Endothelial cell (in vitro differentiated cells): ENCODE measurements around the gene TOGARAM1. TPM values are rescaled to one million over a fixed set of nuclear protein-coding genes. Genes with fewer than 3 reads are reported as not detected.
"Not testable (repeated sequence)": the region's sequence is repeated elsewhere in the genome, so short reads cannot be mapped to it uniquely, and the experiment has no call there.

Experiments
- DNase-seq: peaks from one replicate; pipeline ENCODE4 v3.0.0; 2021; ENCODE audit warnings: low spot score
- H3K27ac Mint-ChIP-seq: one replicate; pipeline ENCODE4 v1.8.0; 2021; ENCODE audit warnings: mixed read lengths, inconsistent platforms; ENCODE audit not compliant: unreplicated experiment
- H3K27me3 Mint-ChIP-seq: one replicate; pipeline ENCODE4 v1.8.0; 2021; ENCODE audit warnings: mild to moderate bottlenecking, moderate library complexity, mixed read lengths, inconsistent platforms; ENCODE audit not compliant: unreplicated experiment
- H3K36me3 Mint-ChIP-seq: one replicate; pipeline ENCODE4 v1.8.0; 2021; ENCODE audit warnings: mild to moderate bottlenecking, low read depth, mixed read lengths, inconsistent platforms; ENCODE audit not compliant: unreplicated experiment
- H3K4me1 Mint-ChIP-seq: one replicate; pipeline ENCODE4 v1.8.0; 2021; ENCODE audit warnings: mild to moderate bottlenecking, mixed read lengths, inconsistent platforms; ENCODE audit not compliant: unreplicated experiment
- H3K4me3 Mint-ChIP-seq: one replicate; pipeline ENCODE4 v1.8.0; 2021; ENCODE audit warnings: mild to moderate bottlenecking, mixed read lengths, inconsistent platforms; ENCODE audit not compliant: unreplicated experiment
- H3K9me3 Mint-ChIP-seq: one replicate; pipeline ENCODE4 v1.8.0; 2021; ENCODE audit warnings: mixed read lengths, inconsistent platforms; ENCODE audit not compliant: unreplicated experiment
- CTCF ChIP-seq: fragments of 200-600 bp; sonication (generic); IDR thresholded peaks from one replicate; pipeline ENCODE4 v1.5.0; 2021; ENCODE audit warnings: antibody characterized with exemption; ENCODE audit not compliant: unreplicated experiment
- total RNA-seq: library from RNA; stranded (reverse); fragmentation: NEBNext Ultra II Directional; extraction: Animal tissue kit (Norgen Biotek cat#: 25700); gene quantifications from one replicate; pipeline ENCODE4 v1.2.1, GENCODE V29; 2021; ENCODE audit not compliant: unreplicated experiment

The TOGARAM1 gene
- total RNA-seq, 1 donor from 2014 or later = 17.1 TPM

- Mint-ChIP-seq H3K4me1 (peaks cover 2% of the 10 kb centered on the region), H3K36me3 (peaks cover 5% of the 10 kb centered on the region), H3K4me3 (no peak overlapping the region), H3K27ac (no peak overlapping the region), H3K9me3 (no peaks in the 10 kb centered on the region), H3K27me3 (no peaks in the 10 kb centered on the region)
- TF ChIP-seq CTCF = no peak
- no peak for DNase-seq
Measured at GRCh38 chr14:45078323-45078722, 116.3 kb downstream of the TOGARAM1 start.

GRCh38 chr14:45080416-45080968 is 118.5 kb downstream of the TOGARAM1 start:
- H3K9me3 Mint-ChIP-seq, H3K36me3 Mint-ChIP-seq, DNase-seq: not testable (repeated sequence)

GRCh38 chr14:45081096-45081495 is 119.1 kb downstream of the TOGARAM1 start:
- not testable (repeated sequence) for H3K27me3 Mint-ChIP-seq, DNase-seq, H3K27ac Mint-ChIP-seq, H3K9me3 Mint-ChIP-seq, H3K4me3 Mint-ChIP-seq, H3K36me3 Mint-ChIP-seq
- peaks cover 12% of the 10 kb centered on the region for H3K4me1 Mint-ChIP-seq

More at GRCh38 chr14:45080416-45080968, 118.5 kb downstream of the TOGARAM1 start:
- H3K27ac Mint-ChIP-seq, H3K27me3 Mint-ChIP-seq, H3K4me3 Mint-ChIP-seq: not testable (repeated sequence)
- H3K4me1 Mint-ChIP-seq = peaks cover 11% of the 10 kb centered on the region

- TF ChIP-seq CTCF = no peak
Measured at GRCh38 chr14:45082420-45082819, 120.4 kb downstream of the TOGARAM1 start.

GRCh38 chr14:45083617-45083975 is 121.6 kb downstream of the TOGARAM1 start:
- peak overlapping the region; percentile 86 for H3K4me3 Mint-ChIP-seq
- H3K36me3 Mint-ChIP-seq = peaks cover 5% of the 10 kb centered on the region
- no peak for TF ChIP-seq CTCF
- H3K27ac Mint-ChIP-seq = peak overlapping the region; percentile 52
- H3K9me3 Mint-ChIP-seq = no peaks in the 10 kb centered on the region
- no peaks in the 10 kb centered on the region for H3K27me3 Mint-ChIP-seq
- no peak for DNase-seq
- peaks cover 15% of the 10 kb centered on the region for H3K4me1 Mint-ChIP-seq

More at GRCh38 chr14:45082420-45082819, 120.4 kb downstream of the TOGARAM1 start:
- Mint-ChIP-seq H3K27ac (no peak overlapping the region), H3K27me3 (no peaks in the 10 kb centered on the region), H3K4me3 (peak overlapping the region; percentile 28), H3K36me3 (peaks cover 5% of the 10 kb centered on the region), H3K9me3 (no peaks in the 10 kb centered on the region), H3K4me1 (peaks cover 15% of the 10 kb centered on the region)
- no peak for DNase-seq

- Mint-ChIP-seq H3K27ac (peak within 1 kb of the TSS; percentile 52), H3K4me3 (peak within 1 kb of the TSS; percentile 98), H3K4me1 (peaks cover 15% of the 10 kb centered on the region), H3K36me3 (peaks cover 5% of the 10 kb centered on the region), H3K27me3 (no peaks in the 10 kb centered on the region), H3K9me3 (no peaks in the 10 kb centered on the region)
- TF ChIP-seq CTCF = no peak
- DNase-seq = peak; percentile 96
Measured at GRCh38 chr14:45083976-45084722, 122.2 kb downstream of the TOGARAM1 start, which contains the start of gene PRPF39. Gene PRPF39 (plus strand): TSS chr14:45084116. CDS start chr14:45095240, 11,124 bp downstream.
